HEK293T (cell line): ENCODE data around the gene SGTA.
"Not testable (repeated sequence)": the region's sequence is repeated elsewhere in the genome, so short reads cannot be mapped to it uniquely, and the experiment has no call there.

Experiments
- CTCF ChIA-PET: fragments of 350-600 bp; formaldehyde crosslinking; extraction: SDS; loops from one replicate; lab custom pipeline; 2021; ENCODE audit warnings: antibody characterized with exemption, inconsistent platforms; lab: Yijun Ruan, JAX
- POLR2A ChIA-PET: fragments of 350-600 bp; formaldehyde crosslinking; extraction: SDS; loops from one replicate; lab custom pipeline; 2020; ENCODE audit warnings: antibody characterized with exemption, inconsistent platforms; lab: Yijun Ruan, JAX
- DNase-seq: peaks from one replicate; pipeline ENCODE4 v3.0.0; 2012; ENCODE audit warnings: mixed read lengths; ENCODE audit errors: extremely low spot score
- ARNT ChIP-seq: fragments of 450-650 bp; IDR thresholded peaks from 2 replicates; pipeline ENCODE4 v1.6.1; 2017; ENCODE audit warnings: mild to moderate bottlenecking
- BHLHE40 ChIP-seq: fragments of 450-650 bp; IDR thresholded peaks from 2 replicates; pipeline ENCODE4 v1.6.1; 2016; ENCODE audit warnings: mild to moderate bottlenecking, moderate library complexity, borderline replicate concordance
- CTBP1 ChIP-seq: fragments of 450-650 bp; IDR thresholded peaks from 2 replicates; pipeline ENCODE4 v1.6.1; 2016; ENCODE audit warnings: borderline replicate concordance
- ELF4 ChIP-seq: fragments of 450-650 bp; IDR thresholded peaks from 2 replicates; pipeline ENCODE4 v1.6.1; 2017; ENCODE audit warnings: antibody characterized with exemption
- FOXA1 ChIP-seq: fragments of 450-650 bp; IDR thresholded peaks from 2 replicates; pipeline ENCODE4 v1.6.1; 2016; ENCODE audit warnings: mild to moderate bottlenecking
- FOXK2 ChIP-seq: fragments of 450-650 bp; IDR thresholded peaks from 2 replicates; pipeline ENCODE4 v1.6.1; 2016; ENCODE audit warnings: mild to moderate bottlenecking
- FOXM1 ChIP-seq: fragments of 450-650 bp; IDR thresholded peaks from 2 replicates; pipeline ENCODE4 v1.6.1; 2017; ENCODE audit warnings: mild to moderate bottlenecking, borderline replicate concordance
- HDGF ChIP-seq: fragments of 450-650 bp; IDR thresholded peaks from 2 replicates; pipeline ENCODE4 v1.6.1; 2017; ENCODE audit warnings: antibody characterized with exemption, borderline replicate concordance
- L3MBTL2 ChIP-seq: fragments of 450-650 bp; conservative IDR thresholded peaks from 2 replicates; pipeline ENCODE4 v1.6.1; 2016; ENCODE audit warnings: mild to moderate bottlenecking
- LEF1 ChIP-seq: fragments of 450-650 bp; IDR thresholded peaks from 2 replicates; pipeline ENCODE4 v1.6.1; 2017; ENCODE audit warnings: mild to moderate bottlenecking, borderline replicate concordance
- NFRKB ChIP-seq: fragments of 450-650 bp; IDR thresholded peaks from 2 replicates; pipeline ENCODE4 v1.6.1; 2016; ENCODE audit warnings: mild to moderate bottlenecking, moderate library complexity
- PKNOX1 ChIP-seq: fragments of 450-650 bp; IDR thresholded peaks from 2 replicates; pipeline ENCODE4 v1.6.1; 2016
- SP1 ChIP-seq: fragments of 450-650 bp; IDR thresholded peaks from 2 replicates; pipeline ENCODE4 v1.6.1; 2017
- SUZ12 ChIP-seq: fragments of 450-650 bp; IDR thresholded peaks from 2 replicates; pipeline ENCODE4 v1.6.1; 2016; ENCODE audit warnings: mild to moderate bottlenecking
- TARDBP ChIP-seq: fragments of 450-650 bp; IDR thresholded peaks from 2 replicates; pipeline ENCODE4 v1.6.1; 2016
- ZNF384 ChIP-seq: fragments of 450-650 bp; IDR thresholded peaks from 2 replicates; pipeline ENCODE4 v1.6.1; 2016

SGTA gene

GRCh38 chr19:2714531-2715269 lies 68.4 kb downstream of the SGTA start:
- CTCF ChIA-PET, result no interaction called here
- no peak for DNase-seq
- POLR2A ChIA-PET, result interaction anchor here (1.0 kb wide), 1 partner anchor 13 kb away, joined by 3 read pairs; no protein-coding TSS in a partner anchor
- TF ChIP-seq L3MBTL2 (no peak), ZNF384 (no peak), SUZ12 (no peak), CTBP1 (no peak), LEF1 (no peak), FOXM1 (no peak), TARDBP (no peak), ELF4 (no peak), SP1 (no peak), PKNOX1 (no peak), NFRKB (no peak), HDGF (no peak), ARNT (no peak), FOXA1 (no peak)

DNA sequence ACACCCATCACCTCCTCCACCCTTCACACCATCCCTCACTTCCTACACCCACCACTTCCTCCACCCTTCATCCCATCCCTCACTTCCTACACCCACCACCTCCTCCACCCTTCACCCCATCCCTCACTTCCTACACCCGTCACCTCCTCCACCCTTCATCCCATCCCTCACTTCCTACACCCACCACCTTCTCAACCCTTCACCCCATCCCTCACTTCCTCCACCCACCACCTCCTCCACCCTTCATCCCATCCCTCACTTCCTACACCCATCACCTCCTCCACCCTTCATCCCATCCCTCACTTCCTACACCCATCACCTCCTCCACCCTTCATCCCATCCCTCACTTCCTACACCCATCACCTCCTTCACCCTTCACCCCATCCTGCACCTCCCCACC lies 69.0 kb downstream of the SGTA start:
- DNase-seq, POLR2A ChIA-PET, CTCF ChIA-PET: not testable (repeated sequence)

- DNase-seq, CTCF ChIA-PET, POLR2A ChIA-PET: not testable (repeated sequence)
Measured at GRCh38 chr19:2713170-2713569, 69.9 kb downstream of the SGTA start.

DNA sequence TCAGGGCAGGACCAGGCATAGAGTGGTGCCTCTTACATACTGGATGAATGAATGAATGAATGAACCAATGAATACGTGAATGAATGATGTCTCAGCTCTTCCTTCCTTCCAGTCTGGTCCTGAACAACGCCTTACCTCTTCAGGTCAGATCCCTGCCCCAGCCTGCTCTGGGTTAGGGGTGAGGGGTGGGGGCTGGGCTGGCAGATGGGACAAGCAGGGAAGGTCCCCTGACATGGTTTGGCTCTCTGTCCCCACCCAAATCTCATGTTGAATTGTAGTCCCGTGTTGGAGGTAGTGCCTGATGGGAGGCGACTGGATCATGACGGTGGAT lies 71.2 kb downstream of the SGTA start:
- TF ChIP-seq PKNOX1 (no peak), FOXK2 (no peak), SP1 (no peak), L3MBTL2 (no peak), FOXM1 (no peak), BHLHE40 (no peak), ZNF384 (no peak)
- DNase-seq, result no peak
- ChIA-PET CTCF (no interaction called here), POLR2A (no interaction called here)

DNA sequence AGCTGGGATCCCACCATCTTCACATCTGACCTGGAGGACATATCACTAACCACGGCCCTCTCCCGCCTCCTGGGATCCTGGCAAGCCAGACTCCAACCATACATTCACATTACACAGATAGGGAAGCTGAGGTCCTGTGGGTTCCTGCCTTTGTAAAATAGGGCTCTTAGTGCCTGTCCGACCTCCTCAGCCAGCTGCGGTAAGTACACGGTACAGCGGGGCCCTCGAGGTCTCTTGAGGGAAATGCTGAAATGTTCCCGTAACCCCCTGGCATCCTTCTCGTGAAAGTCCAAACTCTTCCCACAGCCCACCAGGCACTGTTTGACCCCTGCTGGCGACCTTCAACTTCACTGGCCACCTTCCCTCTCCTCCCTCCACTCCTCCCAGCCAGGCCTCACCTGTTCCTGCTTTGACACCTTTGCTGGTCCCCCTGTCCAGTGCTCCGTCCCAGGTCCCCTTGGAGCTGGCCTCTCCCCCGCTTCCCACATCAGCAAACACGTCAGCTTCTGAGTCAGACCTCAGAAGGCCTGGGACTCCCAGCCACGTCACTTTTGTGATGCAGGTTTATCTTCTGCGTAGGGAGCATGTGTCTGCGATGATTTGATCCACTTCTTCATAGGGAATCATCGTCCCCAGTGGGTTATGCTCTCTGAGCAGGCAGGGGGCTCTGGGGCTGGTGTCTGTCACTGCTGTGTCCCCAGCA lies 71.8 kb downstream of the SGTA start:
- TF ChIP-seq ZNF384 (no peak), NFRKB (no peak), PKNOX1 (no peak), FOXM1 (no peak), ELF4 (no peak), CTBP1 (no peak), TARDBP (no peak), HDGF (no peak), L3MBTL2 (no peak), FOXK2 (no peak), BHLHE40 (no peak), FOXA1 (no peak), SUZ12 (no peak), ARNT (no peak)
- ChIA-PET POLR2A (interaction anchor here (0.7 kb wide), 1 partner anchor 37 kb away, joined by 3 read pairs; no protein-coding TSS in a partner anchor), CTCF (no interaction called here)
- no peak for DNase-seq

- CTCF ChIA-PET, result no interaction called here
- POLR2A ChIA-PET, result no interaction called here
- TF ChIP-seq L3MBTL2 (no peak), NFRKB (no peak), SP1 (no peak), FOXA1 (no peak), ZNF384 (no peak), ELF4 (no peak), ARNT (no peak), FOXM1 (no peak), FOXK2 (no peak), SUZ12 (no peak), LEF1 (no peak), PKNOX1 (no peak)
- DNase-seq, result no peak
Measured at GRCh38 chr19:2706251-2706650, 76.8 kb downstream of the SGTA start.
